MG63 (cell line): ENCODE results near the gene RITA1. TPM values are rescaled to one million over a fixed set of nuclear protein-coding genes. Genes with fewer than 3 reads are reported as not detected.
A peak's percentile ranks its signal among the peaks of the same experiment; 100 is the strongest.
"Not testable (repeated sequence)": the region's sequence is repeated elsewhere in the genome, so short reads cannot be mapped to it uniquely, and the experiment has no call there.

ENCODE experiments used
- DNase-seq: peaks from one replicate; pipeline ENCODE4 v3.0.0-alpha.2; 2020
- H3K27me3 ChIP-seq: fragments of 250-450 bp; sonication (Bioruptor Pico); 2 replicates; pipeline ENCODE4 v1.5.1; 2020; ENCODE audit warnings: mild to moderate bottlenecking, moderate library complexity
- H3K36me3 ChIP-seq: fragments of 250-450 bp; sonication (Bioruptor Pico); 2 replicates; pipeline ENCODE4 v1.5.1; 2020; ENCODE audit warnings: mild to moderate bottlenecking, moderate library complexity
- H3K4me3 ChIP-seq: fragments of 250-450 bp; sonication (Bioruptor Pico); 2 replicates; pipeline ENCODE4 v1.5.1; 2020; ENCODE audit warnings: mild to moderate bottlenecking, moderate library complexity
- H3K9me3 ChIP-seq: fragments of 250-450 bp; sonication (Bioruptor Pico); 2 replicates; pipeline ENCODE4 v1.5.1; 2020; ENCODE audit warnings: mild to moderate bottlenecking, moderate library complexity
- total RNA-seq: library from RNA; depleted of rRNA; stranded (reverse); fragments of >200 nt; shearing (Covaris generic); gene quantifications from 2 replicates; pipeline ENCODE4 v1.2.3, GENCODE V29; 2014; ENCODE audit warnings: low replicate concordance

Gene RITA1
- total RNA-seq, 1 experiment from 2014 or later = 38.6 TPM

DNA sequence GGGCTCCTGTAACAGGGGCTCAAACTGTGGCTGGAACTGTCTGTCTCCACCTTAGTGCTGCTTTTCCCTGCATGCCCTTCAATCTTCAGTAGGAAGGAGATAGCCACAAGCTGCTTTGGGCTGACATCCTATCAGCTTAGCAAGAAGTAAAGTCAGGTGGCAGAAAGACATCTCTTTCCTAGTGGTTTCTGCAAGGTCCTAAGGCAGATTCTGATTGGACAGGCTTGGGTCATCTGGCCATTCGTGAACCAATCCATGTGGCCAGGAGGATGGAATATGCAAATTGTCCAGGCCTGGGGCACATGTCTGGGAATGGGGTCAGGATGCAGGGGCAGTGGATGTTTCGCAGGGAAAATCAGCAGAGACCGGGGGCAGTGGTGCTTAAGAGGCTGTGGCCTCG, 5.2 kb downstream of the RITA1 start:
- Histone ChIP-seq H3K27me3 (no peaks in the 10 kb centered on the region), H3K4me3 (no peak overlapping the region), H3K36me3 (peaks cover 45% of the 10 kb centered on the region), H3K9me3 (no peaks in the 10 kb centered on the region)
- peak; percentile 34 for DNase-seq

DNA sequence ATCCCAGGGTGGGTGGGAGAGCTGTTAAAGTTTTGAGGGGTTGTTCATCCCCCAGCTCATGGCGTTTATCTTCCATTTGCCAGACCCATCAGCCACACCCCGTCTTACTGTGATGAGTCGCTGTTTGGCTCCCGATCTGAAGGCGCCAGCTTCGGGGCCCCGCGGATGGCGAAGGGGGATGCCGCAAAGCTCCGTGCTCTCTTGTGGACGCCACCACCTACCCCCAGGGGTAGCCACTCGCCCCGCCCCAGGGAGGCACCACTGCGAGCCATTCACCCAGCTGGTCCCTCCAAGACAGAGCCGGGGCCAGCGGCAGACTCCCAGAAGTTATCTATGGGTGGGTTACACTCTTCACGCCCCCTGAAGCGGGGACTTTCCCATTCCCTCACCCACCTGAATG, 5.7 kb downstream of the RITA1 start:
- Histone ChIP-seq H3K27me3 (no peaks in the 10 kb centered on the region), H3K9me3 (no peaks in the 10 kb centered on the region), H3K4me3 (no peak overlapping the region)

DNA sequence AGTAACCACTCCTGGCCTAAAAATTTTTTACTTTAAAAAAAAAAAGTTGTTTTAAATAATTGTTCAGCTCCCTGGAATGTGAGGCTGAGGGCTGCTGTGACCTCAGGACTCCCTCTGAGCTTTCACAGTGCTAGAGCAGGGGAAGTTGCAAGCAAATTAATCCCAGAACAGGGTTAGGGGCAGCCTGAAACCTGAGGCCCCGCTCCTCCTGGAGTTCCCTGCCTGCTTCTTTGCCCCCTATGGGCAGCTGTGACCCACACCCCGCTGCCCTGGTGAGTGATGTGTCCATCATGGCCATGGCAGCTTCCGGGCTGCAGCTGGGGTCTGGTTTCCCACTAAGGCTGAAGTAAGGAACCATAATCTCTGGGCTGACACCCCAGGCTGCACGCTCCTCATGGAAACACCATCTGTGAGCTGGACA, 9.5 kb downstream of the RITA1 start:
- H3K4me3 ChIP-seq = no peak overlapping the region

More for the DNA sequence above, 5.7 kb downstream of the RITA1 start:
- no peak for DNase-seq
- H3K36me3 ChIP-seq = peaks cover 45% of the 10 kb centered on the region

DNA sequence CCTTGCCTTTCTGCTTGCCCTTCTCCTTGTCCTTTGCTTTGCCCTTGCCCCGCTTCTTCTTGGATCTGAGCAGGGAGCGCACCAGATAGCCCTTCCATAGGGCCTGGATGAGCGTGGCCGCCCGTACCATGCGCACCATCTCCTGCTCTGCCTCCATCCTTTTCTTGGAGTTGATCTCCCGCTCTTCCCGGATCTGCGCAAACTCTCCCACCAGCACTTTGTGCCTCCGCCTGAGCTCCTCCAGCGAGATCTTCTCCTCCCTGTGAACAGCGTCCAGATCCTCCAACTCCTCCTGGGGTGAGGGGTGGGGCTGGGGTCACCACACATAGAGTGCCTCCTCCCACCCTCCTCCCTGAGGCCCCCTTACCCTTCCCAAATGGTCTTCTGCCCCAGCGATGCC, 10.1 kb downstream of the RITA1 start:
- H3K36me3 ChIP-seq = peaks cover 23% of the 10 kb centered on the region
- no peaks in the 10 kb centered on the region for H3K9me3 ChIP-seq
- no peak for DNase-seq
- H3K4me3 ChIP-seq = no peak overlapping the region
- H3K27me3 ChIP-seq = no peaks in the 10 kb centered on the region

More for the DNA sequence above, 9.5 kb downstream of the RITA1 start:
- Histone ChIP-seq H3K36me3 (peaks cover 23% of the 10 kb centered on the region), H3K9me3 (no peaks in the 10 kb centered on the region), H3K27me3 (no peaks in the 10 kb centered on the region)
- DNase-seq = peak; percentile 38

DNA sequence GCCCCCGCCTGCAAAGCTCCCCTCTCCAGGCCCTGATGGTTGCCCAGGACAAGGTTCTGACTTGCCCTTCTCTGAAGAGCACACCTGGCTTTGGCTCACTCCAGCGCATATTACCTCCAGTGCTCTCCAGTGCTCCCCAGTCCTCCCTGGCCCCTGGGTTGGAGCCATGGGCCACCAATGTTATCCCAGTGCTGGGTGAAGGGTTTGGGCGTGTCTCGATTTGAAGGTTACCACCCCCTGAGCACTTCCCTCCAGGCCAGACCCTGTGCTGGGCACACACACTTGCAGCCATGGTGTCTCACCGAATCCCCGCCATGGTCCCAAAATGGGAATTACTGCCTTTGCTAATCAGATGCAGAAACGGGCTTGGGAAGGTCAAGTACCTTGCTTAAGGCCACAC, 11.1 kb downstream of the RITA1 start:
- Histone ChIP-seq H3K9me3 (no peaks in the 10 kb centered on the region), H3K36me3 (peaks cover 13% of the 10 kb centered on the region), H3K4me3 (no peak overlapping the region), H3K27me3 (no peaks in the 10 kb centered on the region)
- DNase-seq = no peak

DNA sequence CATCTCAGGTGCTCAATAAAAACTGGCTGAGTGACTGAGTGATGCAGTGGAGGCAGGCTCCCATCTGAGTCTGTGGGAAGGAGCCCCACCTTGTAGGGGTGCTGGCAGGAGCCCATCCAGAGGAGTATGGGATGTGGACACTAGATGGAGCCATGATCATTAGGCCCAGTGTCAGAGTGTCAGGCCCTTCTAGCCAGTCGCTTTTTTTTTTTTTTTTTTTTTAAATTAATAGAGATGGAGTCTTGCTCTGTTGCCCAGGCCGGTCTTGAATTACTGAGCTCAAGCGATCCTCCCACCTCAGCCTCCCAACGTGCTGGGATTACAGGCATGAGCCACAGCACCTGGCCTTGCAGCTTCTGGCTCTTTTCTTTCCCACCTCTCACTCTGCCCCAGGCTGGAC, 11.5 kb downstream of the RITA1 start:
- peak; percentile 67 for DNase-seq
- H3K4me3 ChIP-seq = no peak overlapping the region

DNA sequence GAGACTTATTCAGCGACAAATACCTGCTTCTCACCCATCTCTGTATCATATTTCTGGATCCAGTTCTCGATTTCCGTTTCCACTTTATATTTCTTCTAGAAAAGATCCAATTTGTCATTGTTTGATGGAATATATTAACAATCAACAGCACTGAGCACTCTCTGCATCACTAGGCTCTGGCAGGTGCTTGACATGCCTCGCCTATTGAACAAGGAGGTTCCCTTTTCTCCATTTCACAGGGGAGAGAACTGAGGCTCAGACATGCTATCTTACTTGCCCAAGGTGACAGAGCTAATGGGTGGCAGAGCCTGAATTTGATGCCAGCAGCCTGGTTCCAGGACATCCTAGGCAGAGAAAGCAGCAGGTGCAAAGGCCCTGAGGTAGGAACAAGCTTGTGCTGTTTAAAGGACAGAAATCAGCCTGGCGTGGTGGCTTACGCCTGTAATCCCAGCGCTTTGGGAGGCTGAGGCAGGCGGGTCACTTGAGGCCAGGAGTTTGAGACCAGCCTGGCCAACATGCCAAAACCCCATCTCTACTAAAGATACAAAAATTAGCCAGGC, 12.1 kb downstream of the RITA1 start:
- Histone ChIP-seq H3K27me3 (no peaks in the 10 kb centered on the region), H3K9me3 (no peaks in the 10 kb centered on the region), H3K4me3 (no peak overlapping the region), H3K36me3 (peaks cover 3% of the 10 kb centered on the region; the same call in 1 of the 2 replicates)
- no peak for DNase-seq

More for the DNA sequence above, 11.5 kb downstream of the RITA1 start:
- no peaks in the 10 kb centered on the region for H3K27me3 ChIP-seq
- no peaks in the 10 kb centered on the region for H3K9me3 ChIP-seq
- peaks cover 9% of the 10 kb centered on the region for H3K36me3 ChIP-seq

DNA sequence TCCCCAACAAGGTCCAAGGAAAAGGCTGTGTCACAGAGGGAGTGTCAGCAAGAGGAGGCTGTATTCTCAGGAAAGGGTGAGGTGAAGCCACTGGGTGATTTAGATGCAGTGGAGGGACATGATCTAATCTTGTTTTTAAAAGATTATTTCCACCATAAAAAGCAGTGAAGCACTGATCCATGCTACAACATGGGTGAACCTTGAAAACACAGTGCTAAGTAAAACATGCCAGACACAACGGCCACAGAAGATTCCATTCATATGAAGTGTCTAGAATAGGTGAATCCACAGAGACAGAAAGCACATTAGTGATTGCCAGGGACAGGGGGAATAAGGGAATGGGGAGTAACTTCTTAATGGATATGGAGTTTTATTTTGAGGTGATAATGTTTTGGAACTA, 12.8 kb downstream of the RITA1 start:
- H3K9me3 ChIP-seq = no peaks in the 10 kb centered on the region
- H3K27me3 ChIP-seq = no peaks in the 10 kb centered on the region
- H3K4me3 ChIP-seq = no peak overlapping the region
- no peaks in the 10 kb centered on the region for H3K36me3 ChIP-seq
- no peak for DNase-seq

DNA sequence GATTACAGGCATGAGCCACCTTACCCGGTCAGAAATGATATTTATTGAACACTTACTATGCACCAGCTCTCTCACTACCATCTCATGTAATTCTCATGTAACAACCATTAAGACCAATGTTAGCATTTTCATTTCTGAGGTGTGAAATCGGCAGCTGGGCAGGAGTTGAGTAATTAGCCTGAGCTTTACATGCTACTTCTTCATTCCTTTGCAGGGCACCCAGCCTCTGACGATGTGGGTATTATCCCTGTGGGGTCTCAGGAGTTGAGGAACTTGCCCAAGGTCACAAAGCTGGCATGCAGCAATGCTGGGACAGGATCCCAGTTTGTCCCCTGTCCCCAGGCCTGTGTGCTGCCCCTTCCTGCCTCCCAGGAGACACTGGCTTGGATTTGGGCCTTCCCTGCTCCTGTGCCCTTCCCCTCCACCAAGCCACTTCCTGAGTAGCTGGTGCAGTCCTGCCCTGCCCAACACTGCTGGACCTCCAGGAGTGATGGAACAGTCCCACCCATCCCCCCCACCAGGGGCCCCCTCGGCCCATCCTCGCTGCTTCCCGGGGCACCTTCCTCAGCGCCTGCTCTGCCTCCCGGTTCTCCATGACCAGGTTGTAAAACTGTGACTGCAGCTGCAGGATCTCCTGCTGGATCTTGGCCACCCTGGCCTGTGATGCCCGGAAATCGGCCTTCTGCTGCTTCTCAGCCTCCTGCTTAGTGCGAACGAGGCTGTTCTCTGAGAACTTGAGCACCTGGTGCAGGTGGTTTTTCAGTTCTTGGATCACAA, 14.7 kb downstream of the RITA1 start:
- no peaks in the 10 kb centered on the region for H3K27me3 ChIP-seq
- H3K9me3 ChIP-seq = no peaks in the 10 kb centered on the region
- no peak overlapping the region for H3K4me3 ChIP-seq
- H3K36me3 ChIP-seq = no peaks in the 10 kb centered on the region
- DNase-seq = no peak

DNA sequence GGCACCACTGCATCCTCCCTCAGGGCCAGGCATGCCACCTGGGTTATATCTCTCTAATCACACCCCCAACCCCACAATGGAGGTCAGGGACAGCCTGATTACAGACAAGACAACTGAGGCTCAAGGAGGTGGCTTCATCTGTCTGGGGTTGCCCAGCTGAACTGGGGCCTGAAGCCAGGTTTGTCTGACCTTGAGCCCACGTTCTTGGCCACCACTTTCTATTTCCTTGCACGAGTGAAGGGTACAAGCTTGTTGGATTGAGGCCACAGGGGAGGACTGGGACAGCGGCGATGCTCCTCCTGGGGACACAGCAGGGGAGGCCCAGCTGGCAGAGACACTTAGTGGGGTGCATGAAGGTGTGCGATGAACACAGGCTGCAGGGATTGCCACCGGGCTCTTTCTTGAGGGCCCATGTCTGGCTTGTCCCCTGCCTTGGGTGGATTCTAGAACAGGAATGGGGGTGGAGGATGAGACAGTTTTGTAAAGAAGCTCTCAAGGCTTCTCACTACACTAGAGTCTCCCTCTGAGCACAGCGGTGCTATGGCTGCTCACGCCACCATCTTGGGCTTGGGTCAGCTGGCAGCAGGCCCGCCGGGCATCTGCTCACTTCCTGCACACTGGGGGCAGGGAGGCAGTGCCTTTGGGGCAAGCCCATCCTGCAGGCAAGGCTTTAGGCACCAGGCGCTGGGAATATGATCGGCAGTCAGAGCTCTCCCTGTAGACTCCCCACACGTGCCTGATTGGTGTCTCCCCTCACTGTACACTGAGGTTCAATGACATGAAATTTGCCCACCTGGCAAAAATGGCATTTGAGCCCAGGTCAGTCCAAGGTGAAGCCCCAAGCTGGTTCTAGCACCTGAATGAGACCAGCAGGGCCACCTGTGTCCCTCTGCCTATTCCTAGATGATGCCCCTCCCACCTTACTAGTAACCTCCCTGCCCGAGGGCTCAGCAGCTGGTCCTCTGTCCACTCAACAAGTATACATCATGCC, 16.0 kb downstream of the RITA1 start:
- DNase-seq = no peak

DNA sequence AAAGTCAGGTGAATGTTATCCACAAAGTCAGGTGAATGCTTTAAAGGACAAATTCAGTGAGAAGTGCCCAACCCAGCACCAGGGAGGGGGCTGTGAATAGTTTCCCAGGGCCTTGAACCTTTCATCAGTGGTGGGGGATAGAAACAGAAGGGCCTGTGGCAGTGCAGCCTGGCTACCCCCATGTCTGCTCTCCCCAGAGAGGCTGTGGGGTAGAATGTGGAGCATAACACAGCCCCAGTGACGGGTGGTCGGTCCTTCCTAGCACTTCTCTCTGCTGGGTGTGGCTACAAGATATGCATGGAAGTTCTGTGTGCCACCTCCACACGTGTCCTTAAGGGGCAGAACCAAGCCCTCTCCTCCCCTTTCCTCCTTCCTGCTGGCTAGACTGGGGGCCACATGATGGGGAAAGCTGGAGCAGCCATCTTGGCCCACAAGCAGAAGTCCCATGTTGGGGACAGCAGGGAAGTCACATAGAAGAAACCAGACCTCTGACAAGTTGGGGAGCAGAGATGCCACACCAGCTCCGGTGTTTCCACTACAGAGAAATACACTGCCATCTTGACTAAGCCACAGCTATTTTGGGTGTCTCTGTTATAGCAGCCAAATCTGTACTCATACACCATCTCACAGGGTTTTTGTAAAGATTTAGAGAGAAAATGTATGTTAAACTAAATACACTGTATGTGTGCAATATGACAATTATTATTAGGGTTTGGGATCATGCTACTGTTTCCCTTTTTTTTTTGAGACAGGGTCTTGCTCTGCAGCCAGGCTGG, 17.0 kb downstream of the RITA1 start:
- H3K4me3 ChIP-seq = no peak overlapping the region
- no peak for DNase-seq
- no peaks in the 10 kb centered on the region for H3K9me3 ChIP-seq
- H3K27me3 ChIP-seq = no peaks in the 10 kb centered on the region
- no peaks in the 10 kb centered on the region for H3K36me3 ChIP-seq

More for the DNA sequence above, 16.0 kb downstream of the RITA1 start:
- Histone ChIP-seq H3K4me3 (no peak overlapping the region), H3K27me3 (no peaks in the 10 kb centered on the region), H3K36me3 (no peaks in the 10 kb centered on the region), H3K9me3 (no peaks in the 10 kb centered on the region)

DNA sequence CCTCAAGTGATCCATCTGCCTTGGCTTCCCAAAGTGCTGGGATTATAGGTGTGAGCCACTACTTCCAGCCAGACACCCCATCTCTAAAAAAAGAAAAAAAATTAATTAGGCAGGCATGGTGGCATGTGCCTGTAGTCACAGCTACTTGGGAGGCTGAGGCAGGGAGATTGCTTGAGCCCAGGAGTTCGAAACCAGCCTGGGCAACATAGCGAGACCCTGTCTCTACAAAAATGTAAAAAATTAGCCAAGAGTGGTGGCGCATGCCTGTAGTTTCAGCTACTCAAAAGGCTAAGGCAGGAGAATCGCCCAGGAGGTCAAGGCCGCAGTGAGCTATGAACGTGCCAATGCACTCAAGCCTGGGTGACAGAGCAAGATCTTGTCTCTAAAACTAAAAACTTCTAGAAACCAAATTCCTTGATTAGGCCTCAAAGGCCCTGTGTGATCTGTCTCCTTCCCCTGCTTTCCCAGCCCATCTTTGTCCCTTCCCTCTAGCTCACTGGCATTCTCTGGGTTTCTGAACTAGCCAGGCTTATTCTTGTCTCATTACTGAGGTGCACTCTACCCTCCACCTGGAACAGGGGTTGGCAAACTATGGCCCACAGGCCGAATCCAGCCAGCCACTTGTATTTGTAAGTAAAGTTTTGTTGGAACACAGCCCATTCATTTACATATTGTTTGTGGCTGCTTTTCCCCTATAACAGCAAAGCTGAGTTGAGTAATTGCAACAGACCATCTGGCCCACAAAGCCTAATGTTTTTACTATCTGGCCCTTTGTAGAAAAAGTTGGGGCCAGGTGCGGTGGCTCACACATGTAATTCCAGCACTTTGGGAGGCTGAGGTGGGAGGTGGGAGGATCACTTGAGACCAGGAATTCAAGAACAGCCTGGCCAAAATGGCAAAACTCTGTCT, 18.6 kb downstream of the RITA1 start:
- no peak for DNase-seq
- no peaks in the 10 kb centered on the region for H3K27me3 ChIP-seq
- no peaks in the 10 kb centered on the region for H3K9me3 ChIP-seq
- H3K36me3 ChIP-seq = no peaks in the 10 kb centered on the region
- no peak overlapping the region for H3K4me3 ChIP-seq

DNA sequence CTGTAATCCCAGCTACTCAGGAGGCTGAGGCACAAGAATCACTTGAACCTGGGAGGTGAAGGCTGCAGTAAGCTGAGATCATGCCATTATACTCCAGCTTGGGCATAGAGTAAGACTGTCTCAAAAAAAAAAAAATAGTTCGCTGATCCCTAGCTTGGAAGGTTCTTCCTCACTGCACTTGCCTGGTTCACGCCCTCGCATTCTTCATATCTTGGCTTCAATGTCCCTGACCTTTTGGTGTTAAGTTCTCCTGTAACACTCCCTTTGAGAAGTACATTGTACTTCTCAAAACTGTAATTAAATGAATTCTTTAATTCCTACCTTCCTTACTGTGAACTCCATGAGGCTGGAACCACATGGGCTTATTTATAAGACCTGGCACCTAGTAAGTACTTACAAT, 19.3 kb downstream of the RITA1 start:
- Histone ChIP-seq H3K27me3 (no peaks in the 10 kb centered on the region), H3K9me3 (no peaks in the 10 kb centered on the region), H3K4me3 (no peak overlapping the region), H3K36me3 (no peaks in the 10 kb centered on the region)
- DNase-seq = no peak

DNA sequence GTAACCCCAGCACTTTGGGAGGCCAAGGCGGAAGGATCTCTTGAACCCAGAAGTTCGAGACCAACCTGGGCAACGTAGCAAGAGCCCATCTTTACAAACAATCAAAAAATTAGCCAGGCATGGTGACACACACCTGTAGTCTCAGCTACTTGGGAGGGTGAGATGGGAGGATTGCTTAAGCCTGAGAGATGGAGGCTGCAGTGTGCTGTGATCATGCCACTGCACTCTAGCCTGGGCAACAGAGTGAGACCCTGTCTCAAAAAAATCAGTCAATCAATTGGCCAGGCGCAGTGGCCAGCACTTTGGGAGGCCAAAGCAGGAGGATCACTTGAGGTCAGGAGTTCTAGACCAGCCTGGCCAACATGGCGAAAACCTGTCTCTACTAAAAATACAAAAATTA, 21.3 kb downstream of the RITA1 start:
- not testable (repeated sequence) for H3K27me3 ChIP-seq, H3K4me3 ChIP-seq, H3K36me3 ChIP-seq, DNase-seq, H3K9me3 ChIP-seq

DNA sequence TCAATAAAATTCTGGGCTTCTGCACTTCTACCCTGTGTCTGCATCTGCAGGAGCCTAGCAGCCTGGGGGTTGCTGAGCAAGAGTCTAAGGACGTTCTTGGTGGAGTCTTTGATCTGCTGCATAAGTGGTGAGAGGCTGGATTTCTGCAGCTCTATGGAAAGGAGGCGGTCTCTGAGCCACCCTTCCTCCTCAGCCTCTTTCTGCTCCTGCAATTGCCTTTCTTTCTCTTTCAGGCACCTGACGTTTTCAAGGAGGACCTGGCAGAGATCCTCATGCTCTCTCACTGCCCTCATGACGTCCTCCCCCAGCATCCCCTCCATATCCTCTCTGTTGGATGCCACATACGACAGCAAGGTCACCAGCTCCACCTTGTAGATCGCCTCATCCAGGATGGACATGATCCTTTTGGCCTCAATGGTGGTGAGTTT, 22.1 kb downstream of the RITA1 start:
- Histone ChIP-seq H3K27me3 (no peaks in the 10 kb centered on the region), H3K9me3 (no peaks in the 10 kb centered on the region), H3K36me3 (no peaks in the 10 kb centered on the region), H3K4me3 (no peak overlapping the region)
- DNase-seq = no peak
